HL-60 (cell line): ENCODE results near the gene STK32B.

ENCODE experiments used
- DNase-seq, 2 experiments: peaks; one replicate each; pipeline ENCODE4 v3.0.0-alpha.2; 2010 to 2020; ENCODE audit warnings: low read depth in 1 of 2, low spot score in 1 of 2
- H3K27ac ChIP-seq: fragments of 250-450 bp; sonication (Bioruptor Pico); replicated peaks from 2 replicates; pipeline ENCODE4 v1.5.1; 2020; ENCODE audit warnings: mild to moderate bottlenecking, moderate library complexity
- H3K27me3 ChIP-seq: fragments of 250-450 bp; sonication (Bioruptor Pico); 2 replicates; pipeline ENCODE4 v1.5.1; 2021; ENCODE audit warnings: mild to moderate bottlenecking, moderate library complexity; ENCODE audit not compliant: insufficient read depth, poor library complexity, severe bottlenecking
- H3K4me3 ChIP-seq: replicated peaks from 2 replicates; pipeline ENCODE4 v1.5.1; 2011; ENCODE audit warnings: mild to moderate bottlenecking, control low read depth, low read length; ENCODE audit not compliant: insufficient read depth
- CTCF ChIP-seq: IDR thresholded peaks from one replicate; pipeline ENCODE4 v1.5.1; 2011; ENCODE audit warnings: low read length, control low read depth, inconsistent platforms; ENCODE audit not compliant: insufficient read depth
- GABPA ChIP-seq: IDR thresholded peaks from 2 replicates; pipeline ENCODE4 v1.6.1; 2012; ENCODE audit warnings: low read depth
- POLR2AphosphoS5 ChIP-seq: IDR thresholded peaks from 2 replicates; pipeline ENCODE4 v1.6.1; 2012; ENCODE audit warnings: low read depth
- REST ChIP-seq: IDR thresholded peaks from 2 replicates; pipeline ENCODE4 v1.6.1; 2012; ENCODE audit warnings: low read depth; ENCODE audit not compliant: insufficient replicate concordance
- SPI1 ChIP-seq: IDR thresholded peaks from 2 replicates; pipeline ENCODE4 v1.6.1; 2012; ENCODE audit warnings: low read depth, mild to moderate bottlenecking, borderline replicate concordance

The STK32B gene

GRCh38 chr4:5459236-5459635, 408.0 kb downstream of the STK32B start:
- Histone ChIP-seq H3K27ac (no peak overlapping the region), H3K27me3 (no peaks in the 10 kb centered on the region), H3K4me3 (no peak overlapping the region)
- TF ChIP-seq GABPA (no peak), SPI1 (no peak), REST (no peak)
- DNase-seq = no peak

- no peak overlapping the region for H3K27ac ChIP-seq
- no peak overlapping the region for H3K4me3 ChIP-seq
- H3K27me3 ChIP-seq = no peaks in the 10 kb centered on the region
- TF ChIP-seq POLR2AphosphoS5 = no peak
- TF ChIP-seq SPI1 = no peak
- peak; percentile 5 for TF ChIP-seq CTCF
- TF ChIP-seq GABPA = no peak
- TF ChIP-seq REST = no peak
- no peak for DNase-seq
Observed at GRCh38 chr4:5460106-5460801, 409.0 kb downstream of the STK32B start.

- no peak for DNase-seq
- H3K27ac ChIP-seq = no peak overlapping the region
- no peaks in the 10 kb centered on the region for H3K27me3 ChIP-seq
- TF ChIP-seq POLR2AphosphoS5 = no peak
- no peak for TF ChIP-seq CTCF
- no peak for TF ChIP-seq SPI1
- no peak for TF ChIP-seq REST
- no peak for TF ChIP-seq GABPA
- no peak overlapping the region for H3K4me3 ChIP-seq
Observed at GRCh38 chr4:5461477-5461876, 410.2 kb downstream of the STK32B start.
